Lung (tissue), 12 donors: ENCODE measurements around the gene CD4. TPM values are rescaled to one million over a fixed set of nuclear protein-coding genes. Genes with fewer than 3 reads are reported as not detected.

ENCODE experiments used
- ATAC-seq: fragments of 200-7000 bp; cut with Tn5 transposase; one replicate; pipeline ENCODE4 v1.9.1; 2020; ENCODE audit warnings: moderate number of reproducible peaks; ENCODE audit not compliant: insufficient read depth, low FRiP score
- DNase-seq, 3 donors: peaks; one replicate each; pipeline ENCODE4 v3.0.0-alpha.2; 2013 to 2017
- H3K27ac ChIP-seq, 2 donors: one replicate each; pipeline ENCODE4 v1.5.1; 2013; ENCODE audit warnings: mild to moderate bottlenecking in 2 of 2, moderate library complexity in 2 of 2, control low read depth in 1 of 2, inconsistent platforms in 1 of 2, low read depth in 1 of 2, low read length in 1 of 2
- H3K27me3 ChIP-seq, 3 donors: one replicate each; pipeline ENCODE4 v1.5.1; 2013; ENCODE audit warnings: low read length in 2 of 3; ENCODE audit not compliant: control insufficient read depth in 3 of 3, insufficient read depth in 3 of 3
- H3K36me3 ChIP-seq, 4 donors: one replicate each; pipeline ENCODE4 v1.5.1; 2013; ENCODE audit warnings: low read length in 4 of 4, mild to moderate bottlenecking in 1 of 4, moderate library complexity in 1 of 4; ENCODE audit not compliant: control insufficient read depth in 4 of 4, insufficient read depth in 4 of 4
- H3K4me1 ChIP-seq, 5 donors: one replicate each; pipeline ENCODE4 v1.5.1; 2013; ENCODE audit warnings: low read length in 5 of 5, mild to moderate bottlenecking in 2 of 5, moderate library complexity in 1 of 5; ENCODE audit not compliant: control insufficient read depth in 5 of 5, insufficient read depth in 5 of 5
- H3K4me3 ChIP-seq: one replicate; pipeline ENCODE4 v1.5.1; 2013; ENCODE audit warnings: mild to moderate bottlenecking, control low read depth, moderate library complexity
- H3K9ac ChIP-seq, 2 donors: one replicate each; pipeline ENCODE4 v1.5.1; 2013; ENCODE audit warnings: low read length in 2 of 2, control low read depth in 1 of 2; ENCODE audit not compliant: insufficient read depth in 1 of 2
- H3K9me3 ChIP-seq, 4 donors: one replicate each; pipeline ENCODE4 v1.5.1; 2013; ENCODE audit warnings: low read length in 3 of 4, mild to moderate bottlenecking in 1 of 4, moderate library complexity in 1 of 4; ENCODE audit not compliant: control insufficient read depth in 4 of 4, insufficient read depth in 3 of 4
- WGBS, 2 donors: extraction: QIAGEN DNeasy Blood & Tissue Kit; methylation state at CpG; one replicate each; pipeline ENCODE4 v1.1.7; 2013; 5-methylcytosine and 5-hydroxymethylcytosine counted together
- polyA plus RNA-seq, 2 donors: library from polyadenylated mRNA; stranded (reverse); fragments of 200-250 nt; gene quantifications; one replicate each; pipeline ENCODE4 v1.2.1, GENCODE V29; 2013
- total RNA-seq, 2 donors: library from RNA; depleted of rRNA in 1 of 2; stranded (reverse); fragments of >200 nt in 1 of 2; gene quantifications; one replicate each; pipeline ENCODE4 v1.2.1, GENCODE V29; 2014 to 2021
- TF ChIP-seq, protein P1 (sequence below): IDR thresholded peaks from 2 replicates; pipeline ENCODE4 v1.5.1; 2012; ENCODE audit warnings: mild to moderate bottlenecking; ENCODE audit errors: control extremely low read depth, extremely low read depth
- donor health status: control.
- donor health status: control.
- donor health status: Bipolar disorder and iron deficiency.
- donor health status: healthy.
- donor health status: DM: yes; HTN: yes; CAD: no.

CD4 gene
- total and polyA plus RNA-seq, 4 donors, result 20.6 to 83.7 (median 53.0) TPM

- no peaks in the 10 kb centered on the region for H3K9me3 ChIP-seq
- WGBS, 2 donors, result 86 to 100% methylated on average over 1 of the region's 1 CpG
- H3K4me1 ChIP-seq, result no peaks in the 10 kb centered on the region
- H3K9ac ChIP-seq, result no peak overlapping the region
- H3K4me3 ChIP-seq, result no peak overlapping the region
- H3K36me3 ChIP-seq, result peaks cover 0 to 19% (median 10%) of the 10 kb centered on the region in 4 donors
- no peak for ATAC-seq
- TF ChIP-seq, protein P1, sequence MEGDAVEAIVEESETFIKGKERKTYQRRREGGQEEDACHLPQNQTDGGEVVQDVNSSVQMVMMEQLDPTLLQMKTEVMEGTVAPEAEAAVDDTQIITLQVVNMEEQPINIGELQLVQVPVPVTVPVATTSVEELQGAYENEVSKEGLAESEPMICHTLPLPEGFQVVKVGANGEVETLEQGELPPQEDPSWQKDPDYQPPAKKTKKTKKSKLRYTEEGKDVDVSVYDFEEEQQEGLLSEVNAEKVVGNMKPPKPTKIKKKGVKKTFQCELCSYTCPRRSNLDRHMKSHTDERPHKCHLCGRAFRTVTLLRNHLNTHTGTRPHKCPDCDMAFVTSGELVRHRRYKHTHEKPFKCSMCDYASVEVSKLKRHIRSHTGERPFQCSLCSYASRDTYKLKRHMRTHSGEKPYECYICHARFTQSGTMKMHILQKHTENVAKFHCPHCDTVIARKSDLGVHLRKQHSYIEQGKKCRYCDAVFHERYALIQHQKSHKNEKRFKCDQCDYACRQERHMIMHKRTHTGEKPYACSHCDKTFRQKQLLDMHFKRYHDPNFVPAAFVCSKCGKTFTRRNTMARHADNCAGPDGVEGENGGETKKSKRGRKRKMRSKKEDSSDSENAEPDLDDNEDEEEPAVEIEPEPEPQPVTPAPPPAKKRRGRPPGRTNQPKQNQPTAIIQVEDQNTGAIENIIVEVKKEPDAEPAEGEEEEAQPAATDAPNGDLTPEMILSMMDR, result no peak
- H3K27ac ChIP-seq, result no peak overlapping the region
- no peaks in the 10 kb centered on the region for H3K27me3 ChIP-seq
- DNase-seq, result no peak
These were observed 51.0 kb downstream of the CD4 start for GRCh38 chr12:6840330-6840729.

- H3K9me3 ChIP-seq, result no peaks in the 10 kb centered on the region
- TF ChIP-seq, protein P1, result no peak
- H3K36me3 ChIP-seq, result peaks cover 0 to 21% (median 11%) of the 10 kb centered on the region in 4 donors
- DNase-seq (no peak), ATAC-seq (no peak)
- no peak within 1 kb of the TSS for H3K9ac ChIP-seq
- no peak within 1 kb of the TSS for H3K4me3 ChIP-seq
- H3K27ac ChIP-seq, result no peak within 1 kb of the TSS
- H3K27me3 ChIP-seq, result no peaks in the 10 kb centered on the region
- WGBS, 2 donors, result 69 to 77% methylated on average over 24 of the region's 24 CpGs
- H3K4me1 ChIP-seq, result no peaks in the 10 kb centered on the region
These were observed 51.6 kb downstream of the CD4 start, which contains the start of gene GNB3 for GRCh38 chr12:6840761-6841515. GNB3 (plus strand) TSS chr12:6840925; CDS start chr12:6841288, 363 bp downstream.

- Histone ChIP-seq H3K4me3 (no peak overlapping the region), H3K9me3 (no peaks in the 10 kb centered on the region), H3K36me3 (peaks cover 0 to 32% (median 13%) of the 10 kb centered on the region in 4 donors), H3K4me1 (no peaks in the 10 kb centered on the region), H3K27me3 (no peaks in the 10 kb centered on the region), H3K27ac (no peak overlapping the region), H3K9ac (no peak overlapping the region)
- 85 to 94% methylated on average over 4 of the region's 4 CpGs for WGBS, 2 donors
- TF ChIP-seq, protein P1, result no peak
- no peak for DNase-seq
- no peak for ATAC-seq
These were observed 52.7 kb downstream of the CD4 start for GRCh38 chr12:6842075-6842474.
